Raji (cell line): ENCODE data around the gene LYRM7.

Experiments
- POLR2A ChIP-seq: IDR thresholded peaks from 2 replicates; pipeline ENCODE4 v1.6.1; 2011; ENCODE audit warnings: low read depth, low read length, control low read depth; ENCODE audit not compliant: insufficient read depth

The LYRM7 gene

GRCh38 chr5:131167615-131168014, 3.1 kb upstream of the LYRM7 start:
- no peak for TF ChIP-seq POLR2A

DNA sequence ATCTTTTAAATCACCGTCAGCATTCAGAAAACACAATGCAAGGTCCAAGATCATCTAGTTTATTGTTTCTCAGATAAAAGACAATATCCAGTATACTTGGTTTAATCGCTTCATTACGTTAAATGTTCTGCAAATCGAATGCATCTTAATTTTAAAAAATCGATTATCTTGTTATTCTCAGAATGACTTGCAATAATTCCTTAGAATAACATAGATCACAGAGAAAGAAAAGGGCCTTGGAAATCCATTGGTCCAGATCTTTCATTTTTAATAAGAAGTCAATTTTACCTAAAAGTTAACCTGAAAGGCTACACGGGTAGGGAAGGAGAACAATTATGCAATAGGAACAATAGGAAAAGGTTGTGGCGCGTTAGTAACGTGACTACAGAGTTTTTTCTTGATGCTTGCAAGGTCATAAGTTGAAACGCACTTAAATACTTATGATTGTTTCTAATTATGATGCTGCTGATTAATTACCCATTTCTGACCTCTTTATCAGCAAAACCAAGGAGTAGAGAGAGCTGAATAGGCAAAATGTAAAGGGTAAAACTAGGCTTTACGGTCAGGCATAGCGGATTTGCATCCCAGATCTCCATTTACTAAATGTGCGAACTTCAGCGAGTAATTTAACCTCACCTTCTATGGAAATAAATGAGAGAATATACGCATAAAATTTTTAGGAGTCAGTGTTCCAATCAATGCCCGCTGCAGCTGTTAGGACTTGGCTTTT, 769 bp upstream of the LYRM7 start:
- no peak for TF ChIP-seq POLR2A

DNA sequence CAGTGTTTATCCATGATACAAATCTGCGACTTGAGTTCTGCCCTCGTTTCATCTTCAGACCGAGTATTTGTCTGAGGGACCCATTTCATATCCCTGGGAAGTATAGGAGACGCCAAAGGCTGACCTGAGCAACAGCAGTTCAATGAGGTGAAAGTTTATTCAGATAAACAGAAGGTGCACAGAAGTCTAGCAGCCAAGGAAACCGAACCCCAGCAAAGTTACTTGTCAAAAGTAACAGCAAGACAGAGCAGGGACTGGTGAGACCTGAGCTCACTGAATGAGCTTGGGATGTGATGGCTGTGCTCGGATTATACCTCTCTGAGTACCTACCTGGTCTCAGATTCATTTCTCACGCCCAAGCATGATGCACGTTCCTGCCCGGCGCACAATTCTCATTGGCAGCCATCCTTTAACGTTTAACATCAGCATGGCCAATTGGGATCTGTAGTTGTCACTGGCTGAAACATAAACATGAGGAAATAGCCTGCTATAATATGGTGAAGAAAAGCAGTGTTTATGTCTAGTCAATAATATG, 599 bp downstream of the LYRM7 start:
- TF ChIP-seq POLR2A, result no peak

DNA sequence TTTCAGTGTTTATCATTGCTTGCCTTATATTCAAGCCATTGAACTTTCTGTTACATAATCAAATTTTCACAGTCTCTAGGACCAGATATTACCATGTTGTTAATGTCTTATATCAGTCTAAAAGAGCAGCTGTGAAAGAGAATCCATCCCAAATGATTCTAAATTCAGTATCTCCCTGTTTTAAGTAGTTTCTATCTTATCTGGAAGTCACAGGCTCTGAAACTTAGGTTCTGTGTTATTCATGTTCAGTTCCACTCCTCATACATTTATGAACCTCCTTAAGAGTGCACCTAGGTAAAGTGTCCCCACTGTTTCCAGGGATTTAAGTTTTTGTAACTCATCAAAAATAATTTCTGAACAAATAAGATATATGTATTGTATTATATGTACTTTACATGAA, 9.7 kb downstream of the LYRM7 start:
- no peak for TF ChIP-seq POLR2A

- TF ChIP-seq POLR2A, result no peak
These were observed 12.1 kb downstream of the LYRM7 start for GRCh38 chr5:131182839-131183238.

- TF ChIP-seq POLR2A, result no peak
These were observed 14.9 kb downstream of the LYRM7 start for GRCh38 chr5:131185523-131186104.

- no peak for TF ChIP-seq POLR2A
These were observed 16.0 kb downstream of the LYRM7 start for GRCh38 chr5:131186561-131187256.

GRCh38 chr5:131193106-131193505, 22.4 kb downstream of the LYRM7 start:
- no peak for TF ChIP-seq POLR2A

DNA sequence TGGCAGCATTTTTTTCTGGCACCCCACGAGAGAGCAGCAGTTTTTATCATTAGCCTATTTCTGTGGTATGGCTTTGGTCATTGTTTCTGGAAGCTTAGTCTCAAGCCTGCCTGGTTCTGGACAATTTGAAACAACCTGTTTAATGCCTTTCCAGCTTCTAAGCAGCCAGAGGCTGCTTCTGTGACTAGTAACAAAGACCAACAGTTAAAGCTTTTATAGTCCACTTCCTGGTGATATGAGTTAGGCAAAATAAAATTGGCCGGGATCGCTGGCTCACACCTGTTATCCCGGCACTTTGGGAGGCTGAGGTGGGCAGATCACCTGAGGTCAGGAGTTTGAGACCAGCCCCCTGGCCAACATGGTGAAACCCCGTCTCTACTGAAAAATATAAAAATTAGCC, 24.0 kb downstream of the LYRM7 start:
- TF ChIP-seq POLR2A, result no peak

GRCh38 chr5:131195696-131196095, 25.0 kb downstream of the LYRM7 start:
- no peak for TF ChIP-seq POLR2A

DNA sequence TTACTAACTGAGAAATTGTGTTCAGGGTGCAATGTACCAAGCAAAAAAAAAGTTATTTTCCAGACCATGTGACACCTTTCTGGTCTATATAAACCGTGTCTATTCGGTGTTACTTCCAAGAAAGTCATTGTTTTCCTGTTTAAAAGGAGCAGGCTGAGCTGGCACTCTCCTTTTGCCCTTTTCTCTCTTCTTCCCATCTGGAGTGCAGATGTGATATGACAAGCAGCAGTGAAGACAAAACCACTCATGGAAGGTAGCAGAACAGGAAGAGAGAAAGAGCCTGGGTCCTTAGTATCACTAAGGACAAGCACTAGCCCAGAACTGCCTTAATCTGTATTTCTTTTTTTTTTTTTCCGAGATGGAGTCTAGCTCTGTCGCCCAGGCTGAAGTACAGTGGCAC, 25.6 kb downstream of the LYRM7 start:
- no peak for TF ChIP-seq POLR2A

GRCh38 chr5:131198625-131199024, 27.9 kb downstream of the LYRM7 start:
- no peak for TF ChIP-seq POLR2A

- TF ChIP-seq POLR2A, result no peak
These were observed 29.8 kb downstream of the LYRM7 start for GRCh38 chr5:131200560-131200959.

- TF ChIP-seq POLR2A, result no peak
These were observed 34.2 kb downstream of the LYRM7 start for GRCh38 chr5:131204964-131205363.

DNA sequence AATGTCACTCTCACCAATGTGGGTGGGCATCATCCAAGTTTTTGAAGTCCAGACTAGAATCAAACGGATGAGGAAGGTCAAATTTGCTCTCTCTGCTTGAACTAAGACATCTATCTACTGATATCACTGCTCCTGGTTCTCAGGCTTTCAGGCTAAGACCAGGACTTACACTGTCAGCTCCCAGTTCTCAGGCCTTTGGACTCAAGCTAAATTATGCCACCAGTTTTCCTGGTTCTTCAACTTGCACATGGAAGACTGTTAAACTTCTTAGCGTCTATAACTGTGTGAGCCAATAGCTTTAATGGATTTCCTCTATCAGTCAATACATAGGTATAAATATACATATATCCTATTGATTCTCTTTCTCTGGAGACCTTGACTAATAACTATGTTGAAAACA, 35.3 kb downstream of the LYRM7 start:
- TF ChIP-seq POLR2A, result no peak

GRCh38 chr5:131206772-131207171, 36.0 kb downstream of the LYRM7 start:
- no peak for TF ChIP-seq POLR2A
